Retinal pigment epithelial cell (primary cell): ENCODE results near the gene COG5.

ENCODE experiments used
- DNase-seq: peaks from one replicate; pipeline ENCODE4 v3.0.0-alpha.2; 2010; ENCODE audit warnings: low read depth
- H3K4me3 ChIP-seq: 2 replicates; pipeline ENCODE4 v1.5.1; 2011; ENCODE audit warnings: mild to moderate bottlenecking, low read length, control low read depth, moderate library complexity
- CTCF ChIP-seq: conservative IDR thresholded peaks from 2 replicates; pipeline ENCODE4 v1.5.1; 2011; ENCODE audit warnings: low read depth, low read length, control low read depth, inconsistent platforms

COG5 gene

DNA sequence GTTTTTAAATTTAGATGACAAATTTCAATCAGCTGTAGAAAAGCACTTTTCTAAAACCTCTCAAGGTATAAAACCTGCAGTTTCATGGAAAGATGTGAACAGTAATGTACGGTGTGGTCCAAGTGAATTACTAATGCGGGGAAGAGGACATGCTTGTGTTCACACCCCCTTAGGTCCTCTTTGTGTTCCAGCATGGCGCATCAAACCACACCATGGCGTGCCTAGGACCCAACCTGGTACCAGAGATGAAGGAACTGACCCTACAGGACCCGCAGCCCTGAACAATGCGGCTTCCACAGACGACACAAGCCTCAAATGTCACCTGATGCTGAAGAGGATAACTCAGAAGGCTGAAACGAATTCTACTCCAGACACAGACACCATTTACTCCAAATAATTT is 175.1 kb downstream of the COG5 start:
- DNase-seq, result no peak
- no peak overlapping the region for H3K4me3 ChIP-seq
- TF ChIP-seq CTCF, result no peak

GRCh38 chr7:107387573-107388219 is 176.0 kb downstream of the COG5 start:
- peak; percentile 59 for DNase-seq
- no peak overlapping the region for H3K4me3 ChIP-seq
- no peak for TF ChIP-seq CTCF

DNA sequence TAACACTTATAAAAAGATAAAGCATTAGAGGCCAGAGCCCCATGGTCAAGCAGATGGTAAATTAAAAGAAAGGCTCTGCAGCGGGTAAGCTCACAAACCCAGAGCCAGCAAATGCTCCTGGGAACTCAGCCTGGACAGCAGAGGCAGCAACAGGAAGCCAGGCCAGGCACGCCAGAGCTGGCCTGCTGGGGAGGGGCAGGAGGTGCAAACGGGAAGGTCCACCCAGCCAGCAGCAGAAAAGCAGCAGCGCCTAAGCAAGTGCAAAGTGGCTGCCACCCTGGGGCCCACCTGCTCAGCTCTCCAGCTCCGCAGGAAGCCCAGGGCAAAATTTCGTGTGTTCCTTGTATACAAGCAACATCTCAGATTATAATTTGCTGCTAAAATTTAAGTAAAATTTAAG is 176.6 kb downstream of the COG5 start:
- no peak for DNase-seq
- TF ChIP-seq CTCF, result no peak
- H3K4me3 ChIP-seq, result no peak overlapping the region

- no peak for DNase-seq
- no peak for TF ChIP-seq CTCF
- H3K4me3 ChIP-seq, result no peak overlapping the region
These were observed 177.1 kb downstream of the COG5 start for GRCh38 chr7:107386548-107387102.

DNA sequence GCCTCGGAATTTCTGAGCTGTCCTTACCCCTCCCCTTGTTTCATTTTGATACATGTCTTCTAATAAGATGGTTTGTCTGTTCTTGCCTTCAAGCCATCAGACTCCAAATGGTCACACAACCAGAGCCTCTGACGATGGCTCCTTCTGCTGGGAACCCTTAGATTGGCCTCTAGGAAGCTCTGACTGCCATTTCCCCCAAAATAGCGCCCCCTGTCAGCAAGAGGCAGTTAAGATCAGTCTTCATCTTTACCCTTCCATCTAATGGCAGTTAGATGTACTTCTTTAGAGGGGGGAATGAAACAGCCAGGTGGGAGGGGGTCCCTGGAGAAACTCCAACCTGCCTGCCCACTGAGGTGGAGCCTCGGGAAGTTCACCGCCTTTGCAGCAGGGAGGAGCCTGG is 179.7 kb downstream of the COG5 start:
- DNase-seq, result no peak
- no peak overlapping the region for H3K4me3 ChIP-seq
- TF ChIP-seq CTCF, result no peak

DNA sequence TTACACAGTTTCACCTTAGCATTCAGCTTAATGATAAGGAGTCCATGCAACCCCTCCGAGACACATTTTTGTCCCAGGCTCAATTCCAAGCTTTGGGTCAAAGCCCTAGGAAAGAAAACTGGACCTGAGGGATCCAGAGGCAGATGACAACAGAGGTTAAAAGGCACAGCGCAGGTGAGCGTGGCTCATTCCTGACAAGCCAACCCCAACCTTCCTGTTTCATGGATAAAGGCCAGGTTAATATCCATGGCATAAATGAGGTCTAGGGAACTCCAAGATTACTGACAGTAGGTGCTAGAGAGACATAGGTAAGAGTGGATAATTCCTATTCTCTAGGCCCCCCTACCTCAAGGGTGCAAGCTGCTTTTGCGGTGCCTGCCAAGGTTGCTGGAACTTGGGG is 180.5 kb downstream of the COG5 start:
- TF ChIP-seq CTCF, result no peak
- DNase-seq, result no peak
- no peak overlapping the region for H3K4me3 ChIP-seq

GRCh38 chr7:107381453-107381852 is 182.3 kb downstream of the COG5 start:
- no peak for TF ChIP-seq CTCF
- DNase-seq, result no peak
- no peak overlapping the region for H3K4me3 ChIP-seq
